A673 (cell line): ENCODE data around the gene SUMF1. TPM values are rescaled to one million over a fixed set of nuclear protein-coding genes. Genes with fewer than 3 reads are reported as not detected.

Experiments used
- BruUV-seq: library from RNA; stranded (reverse); fragments of 400-500 nt; replicated peaks from 2 replicates; lab custom pipeline; 2021; lab: Mats Ljungman, UMichigan
- CTCF ChIA-PET: fragments of 300-600 bp; sonication (Branson Sonifier 250); formaldehyde crosslinking; loops from one replicate; lab custom pipeline; 2022; ENCODE audit warnings: antibody characterized with exemption; lab: Charles Lee
- POLR2A ChIA-PET: fragments of 300-600 bp; sonication (Branson Sonifier 250); formaldehyde crosslinking; loops from one replicate; lab custom pipeline; 2022; ENCODE audit warnings: antibody characterized with exemption; ENCODE audit not compliant: low non-redundant PET; lab: Charles Lee
- DNase-seq: peaks from one replicate; pipeline ENCODE4 v3.0.0-alpha.2; 2015; ENCODE audit warnings: low spot score
- H3K27ac ChIP-seq: fragments of 200-600 bp; sonication (generic); 2 replicates; pipeline ENCODE4 v1.5.1; 2016; ENCODE audit warnings: mixed run types, low read depth, mild to moderate bottlenecking, mixed read lengths, antibody characterized with exemption, low read length; ENCODE audit not compliant: poor library complexity, severe bottlenecking
- H3K27me3 ChIP-seq: fragments of 200-600 bp; sonication (generic); replicated peaks from 2 replicates; pipeline ENCODE4 v1.6.1; 2017; ENCODE audit warnings: mixed run types, low read depth, mild to moderate bottlenecking, mixed read lengths, antibody characterized with exemption, low read length; ENCODE audit not compliant: insufficient read depth, poor library complexity
- H3K36me3 ChIP-seq: fragments of 200-600 bp; sonication (generic); 2 replicates; pipeline ENCODE4 v1.6.1; 2016; ENCODE audit warnings: mixed run types, mild to moderate bottlenecking, mixed read lengths, antibody characterized with exemption, low read length; ENCODE audit not compliant: insufficient read depth, poor library complexity, severe bottlenecking
- H3K4me1 ChIP-seq: fragments of 200-600 bp; sonication (generic); 2 replicates; pipeline ENCODE4 v1.6.1; 2017; ENCODE audit warnings: mixed run types, mild to moderate bottlenecking, mixed read lengths, antibody characterized with exemption, low read length; ENCODE audit not compliant: insufficient read depth, poor library complexity, severe bottlenecking
- H3K4me3 ChIP-seq: fragments of 200-600 bp; sonication (generic); 2 replicates; pipeline ENCODE4 v1.5.1; 2016; ENCODE audit warnings: low read depth, mixed run types, mild to moderate bottlenecking, mixed read lengths, low read length; ENCODE audit not compliant: poor library complexity, severe bottlenecking
- H3K9me3 ChIP-seq: fragments of 200-600 bp; sonication (generic); 2 replicates; pipeline ENCODE4 v1.6.1; 2016; ENCODE audit warnings: mixed run types, low read depth, mild to moderate bottlenecking, mixed read lengths, antibody characterized with exemption, low read length; ENCODE audit not compliant: poor library complexity, severe bottlenecking
- EZH2 ChIP-seq: fragments of 200-600 bp; sonication (generic); IDR thresholded peaks from 2 replicates; pipeline ENCODE4 v1.6.1; 2017; ENCODE audit warnings: borderline replicate concordance, low read depth, mild to moderate bottlenecking, mixed read lengths, antibody characterized with exemption, low read length; ENCODE audit not compliant: poor library complexity, severe bottlenecking
- intact Hi-C: fragments of 100-400 bp; cut with micrococcal nuclease; formaldehyde crosslinking; loops from one replicate; pipeline ENCODE4 v1.10.0; 2022; ENCODE audit not compliant: unreplicated experiment
- total RNA-seq: library from RNA; stranded (reverse); gene quantifications from 2 replicates; pipeline ENCODE4 v1.2.3, GENCODE V29; 2021
- TF ChIP-seq, protein P1 (sequence below): fragments of 300-800, 200-600 bp; sonication (generic); conservative IDR thresholded peaks from 2 replicates; pipeline ENCODE4 v1.5.1; 2017; ENCODE audit warnings: low read depth, mild to moderate bottlenecking, antibody characterized with exemption, low read length, moderate library complexity, mixed read lengths

Gene SUMF1
- total RNA-seq, 1 experiment from 2014 or later = 7.8 TPM

- Histone ChIP-seq H3K4me1 (no peaks in the 10 kb centered on the region), H3K4me3 (no peak overlapping the region), H3K27ac (no peak overlapping the region), H3K27me3 (no peaks in the 10 kb centered on the region), H3K9me3 (peaks cover 8% of the 10 kb centered on the region), H3K36me3 (no peaks in the 10 kb centered on the region)
- POLR2A ChIA-PET = no interaction called here
- no peak for TF ChIP-seq EZH2
- TF ChIP-seq, protein P1, sequence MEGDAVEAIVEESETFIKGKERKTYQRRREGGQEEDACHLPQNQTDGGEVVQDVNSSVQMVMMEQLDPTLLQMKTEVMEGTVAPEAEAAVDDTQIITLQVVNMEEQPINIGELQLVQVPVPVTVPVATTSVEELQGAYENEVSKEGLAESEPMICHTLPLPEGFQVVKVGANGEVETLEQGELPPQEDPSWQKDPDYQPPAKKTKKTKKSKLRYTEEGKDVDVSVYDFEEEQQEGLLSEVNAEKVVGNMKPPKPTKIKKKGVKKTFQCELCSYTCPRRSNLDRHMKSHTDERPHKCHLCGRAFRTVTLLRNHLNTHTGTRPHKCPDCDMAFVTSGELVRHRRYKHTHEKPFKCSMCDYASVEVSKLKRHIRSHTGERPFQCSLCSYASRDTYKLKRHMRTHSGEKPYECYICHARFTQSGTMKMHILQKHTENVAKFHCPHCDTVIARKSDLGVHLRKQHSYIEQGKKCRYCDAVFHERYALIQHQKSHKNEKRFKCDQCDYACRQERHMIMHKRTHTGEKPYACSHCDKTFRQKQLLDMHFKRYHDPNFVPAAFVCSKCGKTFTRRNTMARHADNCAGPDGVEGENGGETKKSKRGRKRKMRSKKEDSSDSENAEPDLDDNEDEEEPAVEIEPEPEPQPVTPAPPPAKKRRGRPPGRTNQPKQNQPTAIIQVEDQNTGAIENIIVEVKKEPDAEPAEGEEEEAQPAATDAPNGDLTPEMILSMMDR = no peak
- CTCF ChIA-PET = no interaction called here
- no peak for DNase-seq
- BruUV-seq = no TSS peak
- intact Hi-C loops = no loop called here
Observed at GRCh38 chr3:4376499-4376898, 90.6 kb downstream of the SUMF1 start.

DNA sequence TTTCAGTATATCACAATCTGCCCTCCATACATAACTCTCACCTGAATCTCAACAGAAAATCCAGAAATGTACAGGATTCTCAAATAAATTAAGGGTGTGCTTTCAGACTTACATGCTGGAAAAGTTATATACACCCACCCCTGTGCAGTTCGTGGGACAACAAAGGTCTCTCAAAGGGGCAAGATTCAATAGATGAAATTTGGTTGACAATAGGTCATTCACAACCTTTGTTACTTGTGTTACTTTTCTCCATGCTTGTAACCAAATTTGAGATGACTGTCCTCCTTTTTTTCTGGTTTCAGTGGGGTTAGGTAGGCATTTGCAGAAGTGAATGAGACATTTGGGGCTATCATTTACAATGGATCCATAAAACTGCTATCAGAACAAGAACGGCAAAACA is 91.2 kb downstream of the SUMF1 start:
- no peak for DNase-seq
- no peak overlapping the region for H3K4me3 ChIP-seq
- no peak for TF ChIP-seq EZH2
- TF ChIP-seq, protein P1 = no peak
- POLR2A ChIA-PET = no interaction called here
- no peaks in the 10 kb centered on the region for H3K36me3 ChIP-seq
- H3K27me3 ChIP-seq = no peaks in the 10 kb centered on the region
- H3K27ac ChIP-seq = no peak overlapping the region
- peaks cover 8% of the 10 kb centered on the region for H3K9me3 ChIP-seq
- intact Hi-C loops = no loop called here
- CTCF ChIA-PET = no interaction called here
- no TSS peak for BruUV-seq
- no peaks in the 10 kb centered on the region for H3K4me1 ChIP-seq

GRCh38 chr3:4373669-4374068 is 93.4 kb downstream of the SUMF1 start:
- no peak for DNase-seq
- ChIA-PET POLR2A (interaction anchor here (0.7 kb wide), 1 partner anchor 331 kb away, joined by 4 read pairs; no protein-coding TSS in a partner anchor), CTCF (no interaction called here)
- no peaks in the 10 kb centered on the region for H3K4me1 ChIP-seq
- no peak overlapping the region for H3K27ac ChIP-seq
- no peaks in the 10 kb centered on the region for H3K27me3 ChIP-seq
- peaks cover 8% of the 10 kb centered on the region for H3K9me3 ChIP-seq
- TF ChIP-seq, protein P1 = no peak
- no peak for TF ChIP-seq EZH2
- intact Hi-C loops = no loop called here
- BruUV-seq = no TSS peak
- H3K36me3 ChIP-seq = no peaks in the 10 kb centered on the region
- no peak overlapping the region for H3K4me3 ChIP-seq
